ENCODE data around the gene BCAS3. TPM values are rescaled to one million over a fixed set of nuclear protein-coding genes. Genes with fewer than 3 reads are reported as not detected.

Gene BCAS3
- total and polyA plus RNA-seq, 9 donors: 9.4 to 37.0 (median 21.6) TPM

- H3K9me3 ChIP-seq: no peaks in the 10 kb centered on the region
- WGBS, 3 donors: 63 to 70% (median 69%) methylated on average over 2 of the region's 2 CpGs
- intact Hi-C loops (cut with DNase I): no loop called here
- no peak for DNase-seq
- no peaks in the 10 kb centered on the region for H3K36me3 ChIP-seq
- TF ChIP-seq CTCF (IDR thresholded peaks at IDR 0.05) (no peak), POLR2A (IDR thresholded peaks at IDR 0.05) (no peak), EP300 (IDR thresholded peaks at IDR 0.05) (no peak)
- H3K4me3 ChIP-seq: no peak overlapping the region
- no peaks in the 10 kb centered on the region for H3K27me3 ChIP-seq
- no peak overlapping the region for H3K27ac ChIP-seq
- H3K4me1 ChIP-seq (ENCODE audit: insufficient read depth): peaks cover 6% of the 10 kb centered on the region
Observed at GRCh38 chr17:61294286-61294685, 616.6 kb downstream of the BCAS3 start.

DNA sequence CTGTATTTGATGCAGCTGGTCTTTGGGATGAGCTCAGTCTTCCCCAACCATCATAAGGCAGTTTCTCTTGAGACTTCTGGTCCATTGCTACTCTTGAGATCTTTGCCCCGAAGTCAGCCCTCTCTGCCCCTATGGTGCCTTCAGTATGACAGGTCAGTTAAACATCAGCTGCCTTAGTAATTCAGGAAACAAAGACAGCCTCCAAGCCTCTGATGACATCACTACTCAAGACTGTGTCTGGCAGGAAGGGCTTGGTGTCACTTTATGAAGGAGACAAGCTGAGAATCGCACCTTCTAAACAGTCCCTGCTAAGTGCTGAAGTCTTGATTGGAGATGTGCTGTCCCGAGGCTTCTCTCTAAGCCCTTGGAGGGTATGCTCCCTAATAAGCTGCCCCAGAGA lies 617.1 kb downstream of the BCAS3 start:
- H3K4me1 ChIP-seq (ENCODE audit: insufficient read depth): peaks cover 6% of the 10 kb centered on the region
- 79 to 90% (median 90%) methylated on average over 3 of the region's 3 CpGs for WGBS, 3 donors
- no peak for DNase-seq
- H3K4me3 ChIP-seq: no peak overlapping the region
- H3K27me3 ChIP-seq: no peaks in the 10 kb centered on the region
- no peaks in the 10 kb centered on the region for H3K9me3 ChIP-seq
- no peaks in the 10 kb centered on the region for H3K36me3 ChIP-seq
- intact Hi-C loops (cut with DNase I): no loop called here
- TF ChIP-seq EP300 (IDR thresholded peaks at IDR 0.05): no peak
- H3K27ac ChIP-seq: no peak overlapping the region

DNA sequence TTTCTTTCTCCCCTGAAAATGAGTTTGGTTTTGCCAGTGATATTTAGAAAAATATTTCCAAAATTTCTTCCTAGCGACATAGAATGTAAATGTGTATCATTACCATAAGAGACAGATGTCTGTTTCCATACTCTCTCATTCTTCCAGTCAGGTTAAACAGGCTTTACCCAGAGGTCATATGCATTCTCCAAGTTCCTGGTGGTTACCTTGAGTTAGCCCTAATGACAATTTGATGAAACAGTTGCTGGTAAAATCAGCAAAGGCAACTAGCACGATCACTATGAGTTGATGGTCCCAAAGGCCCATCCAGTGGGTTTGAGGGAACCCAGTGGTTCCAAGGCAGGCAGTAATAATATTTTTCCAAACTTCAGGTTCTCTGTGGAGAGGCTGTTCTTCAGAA lies 618.4 kb downstream of the BCAS3 start:
- Histone ChIP-seq H3K9me3 (no peaks in the 10 kb centered on the region), H3K4me1 (ENCODE audit: insufficient read depth) (peaks cover 6% of the 10 kb centered on the region), H3K27me3 (no peaks in the 10 kb centered on the region), H3K4me3 (no peak overlapping the region), H3K36me3 (no peaks in the 10 kb centered on the region), H3K27ac (no peak overlapping the region)
- 95 to 97% (median 97%) methylated on average over 2 of the region's 2 CpGs for WGBS, 3 donors
- TF ChIP-seq EP300 (IDR thresholded peaks at IDR 0.05): no peak
- no peak for TF ChIP-seq POLR2A (IDR thresholded peaks at IDR 0.05)
- TF ChIP-seq CTCF (IDR thresholded peaks at IDR 0.05): no peak
- DNase-seq: no peak
- intact Hi-C loops (cut with DNase I): no loop called here

- no peak for DNase-seq
- Histone ChIP-seq H3K36me3 (no peaks in the 10 kb centered on the region), H3K9me3 (no peaks in the 10 kb centered on the region), H3K27ac (no peak overlapping the region), H3K27me3 (no peaks in the 10 kb centered on the region), H3K4me3 (no peak overlapping the region), H3K4me1 (ENCODE audit: insufficient read depth) (no peaks in the 10 kb centered on the region)
- intact Hi-C loops (cut with DNase I): no loop called here
- 65 to 67% (median 65%) methylated on average over 9 of the region's 9 CpGs for WGBS, 3 donors
- TF ChIP-seq CTCF (IDR thresholded peaks at IDR 0.05) (no peak), POLR2A (IDR thresholded peaks at IDR 0.05) (no peak), EP300 (IDR thresholded peaks at IDR 0.05) (no peak)
Observed at GRCh38 chr17:61299517-61300513, 622.2 kb downstream of the BCAS3 start.

Data from ovary (tissue), 9 donors.